ENCODE data around the gene ZDHHC4.
A peak's percentile ranks its signal among the peaks of the same experiment; 100 is the strongest.
"Not testable (repeated sequence)": the region's sequence is repeated elsewhere in the genome, so short reads cannot be mapped to it uniquely, and the experiment has no call there.

The ZDHHC4 gene

DNA sequence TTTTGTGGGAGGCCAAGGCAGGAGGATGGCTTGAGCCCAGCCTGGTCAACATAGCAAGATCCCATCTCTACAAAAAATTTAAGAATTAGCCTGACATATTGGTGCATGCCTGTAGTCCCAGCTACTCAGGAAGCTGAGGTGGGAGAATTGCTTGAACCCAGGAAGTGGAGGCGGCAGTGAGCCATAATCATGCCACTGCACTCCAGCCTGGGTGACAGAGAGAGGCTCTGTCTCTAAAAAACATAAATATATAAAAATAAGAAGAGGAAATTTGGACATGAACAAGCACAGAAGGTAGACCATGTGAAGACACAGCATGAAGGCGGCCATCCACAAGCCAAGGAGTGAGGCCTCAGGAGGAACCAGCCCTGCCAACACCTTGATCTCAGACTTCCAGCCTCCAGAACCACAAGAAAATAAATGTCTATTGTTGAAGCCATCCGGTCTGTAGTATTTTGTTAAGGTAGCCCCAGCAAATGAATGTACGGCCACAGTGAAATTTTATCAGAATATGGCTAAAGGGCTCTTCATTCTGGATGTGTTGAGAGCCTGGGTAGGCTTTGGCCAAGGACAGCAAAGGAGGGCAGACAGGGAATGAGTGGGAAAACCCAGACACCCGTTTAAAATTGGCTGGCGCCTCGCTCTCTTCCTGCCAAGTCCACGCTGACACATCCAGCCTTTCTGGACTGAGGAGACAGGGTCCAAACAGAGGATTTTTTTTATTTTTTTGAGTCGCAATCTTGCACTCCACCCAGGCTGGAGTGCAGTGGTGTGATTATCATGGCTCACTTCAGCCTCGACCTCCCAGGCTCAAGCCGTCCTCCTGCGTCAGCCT lies 13.1 kb upstream of the ZDHHC4 start:
- DNase-seq, result no peak

GRCh38 chr7:6565655-6566054 lies 11.6 kb upstream of the ZDHHC4 start:
- DNase-seq, result no peak

- no peak for DNase-seq
Observed at GRCh38 chr7:6567886-6568285, 9.4 kb upstream of the ZDHHC4 start.

- DNase-seq, result no peak
Observed at GRCh38 chr7:6571160-6571779, 6.0 kb upstream of the ZDHHC4 start.

- no peak for DNase-seq
Observed at GRCh38 chr7:6575281-6576023, 1.8 kb upstream of the ZDHHC4 start.

- DNase-seq, result peak; percentile 59
Observed at GRCh38 chr7:6576024-6576866, 1.0 kb upstream of the ZDHHC4 start.

DNA sequence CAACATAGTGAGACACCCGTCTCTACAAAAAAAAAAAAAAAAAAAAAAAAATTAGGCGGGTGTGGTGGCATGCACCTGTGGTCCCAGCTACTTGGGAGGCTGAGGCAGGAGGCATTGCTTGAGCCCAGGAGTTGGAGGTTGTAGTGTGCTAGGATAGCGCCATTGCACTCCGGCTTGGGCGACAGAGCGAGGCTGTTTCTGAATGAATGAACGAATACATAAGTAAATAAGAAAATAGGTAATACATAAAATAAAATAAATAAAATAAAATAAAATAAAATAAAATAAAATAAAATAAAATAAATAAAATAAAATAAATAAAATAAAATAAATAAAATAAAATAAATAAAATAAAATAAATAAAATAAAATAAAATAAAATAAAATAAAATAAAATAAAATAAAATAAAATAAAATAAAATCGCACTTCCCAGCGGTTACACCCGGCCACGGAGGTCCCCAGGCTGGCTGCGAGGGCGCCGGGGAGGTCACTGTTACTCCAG lies 336 bp upstream of the ZDHHC4 start:
- DNase-seq, result not testable (repeated sequence)

- no peak for DNase-seq
Observed at GRCh38 chr7:6578114-6579084, 1.1 kb downstream of the ZDHHC4 start.

- no peak for DNase-seq
Observed at GRCh38 chr7:6579446-6579845, 2.2 kb downstream of the ZDHHC4 start.

DNA sequence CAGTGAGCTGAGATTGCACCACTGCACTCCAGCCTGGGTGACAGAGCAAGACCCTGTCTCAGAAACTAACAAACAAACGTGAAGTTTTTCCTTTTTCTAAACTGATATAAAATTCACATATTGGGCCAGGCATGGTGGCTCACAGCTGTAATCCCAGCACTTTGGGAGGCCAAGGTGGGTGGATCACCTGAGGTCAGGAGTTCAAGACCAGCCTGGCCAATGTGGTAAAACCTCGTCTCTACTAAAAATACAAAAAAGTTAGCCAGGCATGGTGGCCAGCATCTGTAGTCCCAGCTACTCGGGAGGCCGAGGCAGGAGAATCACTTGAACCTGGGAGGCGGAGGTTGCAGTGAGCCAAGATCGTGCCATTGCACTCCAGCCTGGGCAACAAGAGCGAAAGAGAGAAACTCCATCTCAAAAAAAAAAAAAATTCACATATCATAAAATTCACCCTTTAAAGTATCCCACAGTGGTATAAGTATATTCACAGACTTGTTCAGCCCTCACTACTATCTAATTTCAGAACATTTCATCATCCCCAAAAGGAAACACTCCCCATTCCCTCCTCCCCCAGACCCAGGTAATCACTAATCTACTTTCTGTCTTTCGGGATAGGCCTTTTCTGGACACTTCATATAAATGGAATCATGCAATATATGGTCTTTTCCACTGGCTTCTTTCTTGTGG lies 8.6 kb downstream of the ZDHHC4 start:
- not testable (repeated sequence) for DNase-seq

GRCh38 chr7:6588566-6588965 lies 11.3 kb downstream of the ZDHHC4 start:
- no peak for DNase-seq

DNA sequence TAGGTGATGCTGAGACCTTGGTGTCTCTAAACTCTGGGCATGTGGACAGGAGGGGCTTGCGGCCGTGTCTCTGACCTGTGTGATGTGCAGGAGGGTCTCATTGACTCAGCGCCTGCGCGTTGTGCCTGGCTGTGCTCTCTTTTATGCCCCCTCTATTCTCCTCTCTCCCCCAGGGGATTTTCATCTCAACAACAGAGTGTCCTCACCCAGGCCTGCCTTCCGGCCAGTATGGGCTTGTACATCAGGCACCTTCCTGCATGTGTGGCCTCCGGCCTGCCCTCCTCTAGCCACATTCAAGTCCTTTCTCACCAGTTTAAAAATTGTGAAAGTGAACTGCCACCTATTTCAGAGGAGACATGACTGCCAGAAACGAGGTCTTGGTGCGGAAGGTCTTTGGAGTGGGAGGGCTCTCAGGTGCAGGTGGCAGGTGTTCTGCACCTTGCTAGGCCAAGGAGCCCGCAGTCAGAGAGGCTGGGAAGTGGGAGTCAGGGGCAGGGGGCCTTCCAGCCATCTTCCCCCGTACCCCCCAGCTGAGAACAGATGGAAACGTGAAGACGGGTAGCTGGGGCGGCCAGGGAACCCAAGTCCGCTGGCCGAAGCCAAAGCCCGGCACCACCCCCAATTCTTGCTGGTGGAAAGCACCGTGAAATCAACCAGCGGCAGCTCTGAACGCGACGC lies 12.0 kb downstream of the ZDHHC4 start:
- DNase-seq, result no peak

GRCh38 chr7:6589829-6590644 lies 12.8 kb downstream of the ZDHHC4 start, which contains the start of gene INTS15:
INTS15 (plus strand) TSS chr7:6590021; CDS start chr7:6590284, 263 bp downstream.
- DNase-seq, result peak; percentile 94

DNA sequence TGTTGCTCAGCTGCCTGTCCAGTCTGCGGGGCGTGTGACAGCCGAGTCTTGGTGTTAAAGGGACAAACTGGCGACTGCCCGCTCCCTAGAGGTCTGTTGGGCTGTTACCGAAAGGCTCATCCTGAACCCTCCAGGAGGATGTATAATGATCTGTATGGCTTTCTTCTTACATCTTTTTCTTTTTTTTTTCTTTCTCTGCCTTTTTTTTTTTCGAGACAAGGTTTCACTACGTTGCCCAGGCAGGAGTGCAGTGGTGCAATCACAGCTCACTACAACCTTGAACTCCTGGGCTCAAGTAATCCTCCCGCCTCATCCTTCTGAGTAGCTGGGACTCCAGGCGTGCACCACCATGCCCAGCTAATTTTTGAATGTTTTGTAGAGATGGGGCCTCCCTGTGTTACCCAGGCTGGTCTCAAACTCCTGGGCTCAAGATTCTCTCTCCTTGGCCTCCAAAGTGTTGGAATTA lies 13.4 kb downstream of the ZDHHC4 start:
- no peak for DNase-seq

DNA sequence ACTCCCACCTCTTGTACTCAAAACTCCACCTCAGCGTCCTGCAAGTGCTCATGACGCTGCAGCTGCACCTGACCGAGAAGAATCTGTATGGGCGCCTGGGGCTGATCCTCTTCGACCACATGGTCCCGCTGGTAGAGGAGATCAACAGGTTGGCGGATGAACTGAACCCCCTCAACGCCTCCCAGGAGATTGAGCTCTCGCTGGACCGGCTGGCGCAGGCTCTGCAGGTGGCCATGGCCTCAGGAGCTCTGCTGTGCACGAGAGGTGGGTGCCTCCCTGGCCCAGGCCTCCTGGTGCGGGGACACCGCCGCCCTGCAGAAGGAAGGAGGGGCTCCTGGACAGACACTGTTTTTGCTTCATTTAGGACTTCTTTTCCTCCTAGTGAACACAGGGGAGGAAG lies 22.8 kb downstream of the ZDHHC4 start:
- no peak for DNase-seq

DNA sequence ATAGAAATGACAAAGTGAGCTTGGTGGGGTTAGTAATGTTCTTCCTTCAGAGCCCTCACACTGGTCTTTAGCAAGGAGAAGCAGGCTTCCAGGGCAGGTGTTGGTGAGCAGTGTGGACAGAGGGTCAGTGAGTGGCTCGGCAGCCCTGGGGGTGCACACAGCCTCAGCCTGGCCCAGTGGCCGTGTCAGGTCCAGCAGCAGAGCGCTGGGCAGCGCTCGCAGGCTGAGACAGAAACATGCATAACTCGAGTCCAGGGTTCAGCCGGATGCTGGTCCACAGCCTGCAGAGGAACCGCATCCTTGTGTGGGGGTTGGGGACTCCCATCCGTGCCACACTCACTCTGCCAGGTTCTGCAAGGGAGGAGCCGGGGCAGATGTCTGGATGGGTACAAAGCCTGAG lies 27.2 kb downstream of the ZDHHC4 start:
- DNase-seq, result no peak

DNA sequence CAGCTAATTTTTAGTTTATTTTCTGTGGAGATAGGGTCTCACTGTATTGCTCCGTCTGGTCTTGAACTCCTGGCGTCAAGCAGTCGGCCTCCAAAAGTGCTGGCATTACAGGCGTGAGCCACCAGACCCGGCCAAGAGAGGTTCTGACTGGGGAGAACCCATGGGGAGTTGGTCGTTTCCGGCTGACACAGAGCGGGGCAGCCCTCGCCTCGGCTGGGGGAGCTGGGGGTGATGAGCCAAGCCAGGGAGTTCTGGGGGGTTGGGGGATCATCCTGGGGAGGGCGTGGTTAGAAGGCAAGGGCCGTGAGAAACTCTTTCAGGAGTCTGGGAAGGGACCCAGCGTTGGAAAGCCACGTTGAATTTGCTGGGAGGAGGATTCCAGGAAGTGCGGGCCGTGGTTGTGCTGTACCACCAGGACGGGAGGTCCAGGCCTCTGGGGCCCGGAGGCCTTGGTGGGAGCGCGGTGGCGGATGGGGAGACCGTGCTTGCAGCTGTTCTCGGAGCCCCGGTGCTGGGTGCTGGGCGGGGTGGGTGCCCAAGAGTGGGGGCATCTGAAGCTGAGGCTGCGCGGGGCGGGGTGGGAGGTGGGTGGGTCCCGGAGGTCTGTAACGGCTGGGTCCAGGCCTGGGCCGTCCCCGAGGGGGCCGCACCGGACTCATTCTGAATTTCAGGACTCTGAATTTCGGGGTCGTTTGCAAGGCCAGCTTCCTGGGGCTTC lies 29.8 kb downstream of the ZDHHC4 start:
- DNase-seq, result no peak

DNA sequence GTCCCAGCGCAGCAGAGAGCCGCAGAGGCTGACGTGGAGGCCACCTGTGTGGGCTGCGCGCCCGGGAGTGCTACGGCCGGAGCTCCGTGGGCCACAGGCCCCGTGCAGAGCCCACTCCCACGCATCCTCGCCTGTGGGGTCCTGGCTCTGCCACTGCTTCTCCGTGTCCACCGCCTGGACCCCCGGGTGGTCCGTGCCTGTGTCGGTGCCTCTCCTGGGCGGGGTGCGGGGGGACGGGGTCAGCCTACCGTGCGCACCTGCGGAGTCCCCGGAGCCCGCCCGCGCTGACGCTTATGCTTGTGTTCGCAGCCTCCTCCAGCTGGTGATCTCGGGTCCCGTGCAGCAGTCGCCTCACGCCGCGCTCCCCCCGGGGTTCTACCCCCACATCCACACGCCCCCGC lies 30.4 kb downstream of the ZDHHC4 start:
- no peak for DNase-seq
